ENCODE measurements around the gene SMCO4. TPM values are rescaled to one million over a fixed set of nuclear protein-coding genes. Genes with fewer than 3 reads are reported as not detected.
"Not testable (repeated sequence)": the region's sequence is repeated elsewhere in the genome, so short reads cannot be mapped to it uniquely, and the experiment has no call there.

Gene SMCO4
- 10 to 100 TPM in 5 of 10 donors, 1 to 10 TPM in 5; 6.5 to 17.5 (median 10.3) TPM for polyA plus RNA-seq (ENCODE audit: insufficient read length in 10 of 10)
- long read RNA-seq, donor 1, partial matches to known transcripts = 0 of 3 reads
- long read RNA-seq, donor 1, other reads (novel, unspliced or antisense) = 0 of 3 reads
- long read RNA-seq, donor 2, partial matches to known transcripts = 0 of 2 reads
- long read RNA-seq, donor 2, other reads (novel, unspliced or antisense) = 0 of 2 reads
- long read RNA-seq, donor 3 = 0 reads
- long read RNA-seq, donor 4, partial matches to known transcripts = 0 of 2 reads
- long read RNA-seq, donor 4, other reads (novel, unspliced or antisense) = 0 of 2 reads
- long read RNA-seq, donor 5, transcript SMCO4-201 (3 exons, 1,104 nt) = major isoform, 5 of 5 reads
- long read RNA-seq, donor 5, partial matches to known transcripts = 0 of 5 reads
- long read RNA-seq, donor 5, other reads (novel, unspliced or antisense) = 0 of 5 reads
- long read RNA-seq, donor 6, partial matches to known transcripts = 0 of 3 reads
- long read RNA-seq, donor 6, other reads (novel, unspliced or antisense) = 0 of 3 reads
- long read RNA-seq, donor 7, partial matches to known transcripts = 0 of 4 reads
- long read RNA-seq, donor 7, other reads (novel, unspliced or antisense) = 0 of 4 reads
- long read RNA-seq, donor 8, transcript SMCO4-201 (3 exons, 1,104 nt) = major isoform, 7 of 7 reads
- long read RNA-seq, donor 8, partial matches to known transcripts = 0 of 7 reads
- long read RNA-seq, donor 8, other reads (novel, unspliced or antisense) = 0 of 7 reads
- long read RNA-seq, donor 9 = 0 reads

- DNase-seq = peak; percentile 73 to 90 (median 87)
Observed at GRCh38 chr11:93543292-93543977, at the start of gene SMCO4. SMCO4 (minus strand) TSS chr11:93543391; CDS start chr11:93479189, 64,202 bp downstream.

- DNase-seq = no peak
Observed at GRCh38 chr11:93591247-93591898, 48.2 kb upstream of the SMCO4 start.

GRCh38 chr11:93589347-93589746 is 46.2 kb upstream of the SMCO4 start:
- DNase-seq = no peak

- no peak for DNase-seq
Observed at GRCh38 chr11:93587858-93588581, 44.8 kb upstream of the SMCO4 start.

- not testable (repeated sequence) for DNase-seq
Observed at GRCh38 chr11:93587425-93587824, 44.2 kb upstream of the SMCO4 start.

GRCh38 chr11:93585758-93586157 is 42.6 kb upstream of the SMCO4 start:
- no peak for DNase-seq

GRCh38 chr11:93583490-93583889 is 40.3 kb upstream of the SMCO4 start:
- DNase-seq = no peak

GRCh38 chr11:93579187-93579751 is 36.1 kb upstream of the SMCO4 start:
- DNase-seq = no peak

- peak in 1 of 3 donors; percentile 24 for DNase-seq
Observed at GRCh38 chr11:93577286-93577685, 34.1 kb upstream of the SMCO4 start.

GRCh38 chr11:93576870-93577269 is 33.7 kb upstream of the SMCO4 start:
- DNase-seq = peak in 1 of 3 donors; percentile 7

GRCh38 chr11:93574638-93575220 is 31.5 kb upstream of the SMCO4 start:
- no peak for DNase-seq

GRCh38 chr11:93573184-93573583 is 30.0 kb upstream of the SMCO4 start:
- DNase-seq = no peak

GRCh38 chr11:93572621-93573020 is 29.4 kb upstream of the SMCO4 start:
- DNase-seq = no peak

GRCh38 chr11:93572171-93572570 is 29.0 kb upstream of the SMCO4 start:
- no peak for DNase-seq

GRCh38 chr11:93571612-93572011 is 28.4 kb upstream of the SMCO4 start:
- DNase-seq = no peak

GRCh38 chr11:93570759-93571413 is 27.7 kb upstream of the SMCO4 start:
- peak in 2 of 3 donors; percentile 9 to 11 for DNase-seq

GRCh38 chr11:93569496-93569895 is 26.3 kb upstream of the SMCO4 start:
- DNase-seq = no peak

- DNase-seq = no peak
Observed at GRCh38 chr11:93568726-93569125, 25.5 kb upstream of the SMCO4 start.

- DNase-seq = peak; percentile 31 to 59 (median 34)
Observed at GRCh38 chr11:93567401-93567895, 24.3 kb upstream of the SMCO4 start.
